ENCODE results near the gene TPCN2.
"Not testable (repeated sequence)": the region's sequence is repeated elsewhere in the genome, so short reads cannot be mapped to it uniquely, and the experiment has no call there.

TPCN2 gene

DNA sequence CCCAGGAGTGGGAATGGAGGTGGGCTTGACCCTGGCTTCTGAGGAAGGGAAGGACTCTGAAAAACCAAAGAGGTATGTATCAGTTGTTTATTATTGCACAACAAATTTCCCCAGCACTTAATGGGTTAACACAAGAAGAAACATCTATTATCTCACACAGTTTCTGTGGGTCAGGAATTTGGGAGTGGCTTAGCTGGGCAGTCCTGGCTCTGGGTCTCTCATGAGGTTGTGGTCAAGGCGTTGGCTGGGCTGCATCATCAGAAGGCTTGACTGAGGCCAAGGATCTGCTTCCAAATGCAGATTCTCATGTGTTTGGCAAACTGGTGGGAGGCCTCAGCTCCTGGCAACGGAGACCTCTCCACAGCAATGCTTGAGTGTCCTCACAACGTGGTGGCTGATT is 89.5 kb downstream of the TPCN2 start:
- Histone ChIP-seq H3K27ac (ENCODE audit: low read depth, low read length) (no peak overlapping the region), H3K36me3 (ENCODE audit: control insufficient read depth in 5 of 5, insufficient read depth in 5 of 5, low read length in 5 of 5) (peaks cover 0 to 4% (median 0%) of the 10 kb centered on the region in 5 donors), H3K4me1 (ENCODE audit: control insufficient read depth in 5 of 5, insufficient read depth in 5 of 5, low read length in 5 of 5) (no peaks in the 10 kb centered on the region), H3K27me3 (ENCODE audit: control insufficient read depth in 5 of 5, insufficient read depth in 4 of 5, low read length in 5 of 5) (no peaks in the 10 kb centered on the region), H3K9me3 (ENCODE audit: control insufficient read depth in 5 of 5, low read length in 5 of 5) (peaks cover 0 to 7% (median 2%) of the 10 kb centered on the region in 5 donors), H3K4me3 (ENCODE audit: low read depth in 1 of 5, low read length in 5 of 5) (no peak overlapping the region), H3K9ac (ENCODE audit: low read length in 5 of 5) (no peak overlapping the region)

DNA sequence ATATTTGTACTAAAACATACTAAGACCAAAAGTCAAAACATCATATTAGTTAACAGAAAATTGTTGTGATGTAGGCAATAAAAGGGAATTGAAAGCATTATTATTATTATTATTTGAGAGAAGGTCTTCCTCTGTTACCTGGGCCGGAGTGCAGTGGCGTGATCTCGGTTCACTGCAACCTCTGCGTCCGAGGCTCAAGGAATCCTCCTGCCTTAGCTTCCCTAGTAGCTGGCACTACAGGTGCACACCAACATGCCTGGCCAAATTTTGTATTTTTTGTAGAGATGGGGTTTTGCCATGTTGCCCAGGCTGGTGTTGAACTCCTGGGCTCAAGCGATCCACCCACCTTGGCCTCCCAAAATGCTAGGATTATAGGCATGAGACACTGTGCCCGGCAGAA is 91.4 kb downstream of the TPCN2 start:
- H3K36me3 ChIP-seq (ENCODE audit: control insufficient read depth in 5 of 5, insufficient read depth in 5 of 5, low read length in 5 of 5); H3K9me3 ChIP-seq (ENCODE audit: control insufficient read depth in 5 of 5, low read length in 5 of 5); H3K4me1 ChIP-seq (ENCODE audit: control insufficient read depth in 5 of 5, insufficient read depth in 5 of 5, low read length in 5 of 5); H3K9ac ChIP-seq (ENCODE audit: low read length in 5 of 5); H3K27ac ChIP-seq (ENCODE audit: low read depth, low read length); H3K27me3 ChIP-seq (ENCODE audit: control insufficient read depth in 5 of 5, insufficient read depth in 4 of 5, low read length in 5 of 5); H3K4me3 ChIP-seq (ENCODE audit: low read depth in 1 of 5, low read length in 5 of 5): not testable (repeated sequence)

DNA sequence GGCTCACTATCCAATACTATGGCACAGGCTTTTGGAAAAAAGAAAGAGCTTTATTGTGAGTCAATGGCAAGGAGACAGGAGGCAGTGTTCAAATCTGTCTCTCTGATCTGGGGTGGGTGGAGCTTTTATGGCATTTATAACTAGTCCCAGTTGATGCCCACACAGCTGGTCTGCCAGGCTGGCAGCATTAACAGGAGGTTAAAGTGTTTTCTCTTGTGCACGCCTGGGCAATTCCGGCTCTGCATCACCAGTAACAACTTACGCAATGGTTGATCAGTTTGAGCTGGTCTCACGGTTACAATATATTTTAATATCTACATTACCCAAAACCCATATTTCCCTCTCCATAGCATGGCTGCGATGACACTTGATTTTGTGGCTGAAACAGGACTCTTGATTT is 91.9 kb downstream of the TPCN2 start:
- H3K9ac ChIP-seq (ENCODE audit: low read length in 5 of 5): no peak overlapping the region
- H3K4me3 ChIP-seq (ENCODE audit: low read depth in 1 of 5, low read length in 5 of 5): no peak overlapping the region
- no peak overlapping the region for H3K27ac ChIP-seq (ENCODE audit: low read depth, low read length)
- H3K4me1 ChIP-seq (ENCODE audit: control insufficient read depth in 5 of 5, insufficient read depth in 5 of 5, low read length in 5 of 5): peaks cover 0 to 8% (median 0%) of the 10 kb centered on the region in 5 donors
- no peaks in the 10 kb centered on the region for H3K27me3 ChIP-seq (ENCODE audit: control insufficient read depth in 5 of 5, insufficient read depth in 4 of 5, low read length in 5 of 5)
- H3K9me3 ChIP-seq (ENCODE audit: control insufficient read depth in 5 of 5, low read length in 5 of 5): peaks cover 0 to 4% (median 0%) of the 10 kb centered on the region in 5 donors
- H3K36me3 ChIP-seq (ENCODE audit: control insufficient read depth in 5 of 5, insufficient read depth in 5 of 5, low read length in 5 of 5): peaks cover 0 to 4% (median 0%) of the 10 kb centered on the region in 5 donors

DNA sequence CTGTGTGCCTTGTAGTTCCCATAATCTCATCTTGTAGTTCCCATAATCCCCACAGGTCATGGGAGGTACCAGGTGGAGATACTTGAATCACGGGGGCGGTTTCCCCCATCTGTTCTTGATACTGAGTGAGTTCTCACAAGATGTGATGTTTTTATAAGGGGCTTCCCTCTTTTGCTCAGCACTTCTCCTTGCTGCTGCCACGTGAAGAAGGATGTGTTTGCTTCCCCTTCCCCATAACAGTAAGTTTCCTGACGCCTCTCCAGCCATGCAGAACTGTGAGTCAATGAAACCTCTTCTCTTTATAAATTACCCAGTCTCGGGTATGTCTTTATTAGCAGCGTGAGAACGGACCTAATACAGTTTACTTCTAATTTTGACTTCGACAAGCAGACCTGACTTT is 93.0 kb downstream of the TPCN2 start:
- Histone ChIP-seq H3K36me3 (ENCODE audit: control insufficient read depth in 5 of 5, insufficient read depth in 5 of 5, low read length in 5 of 5) (peaks cover 0 to 4% (median 0%) of the 10 kb centered on the region in 5 donors), H3K9ac (ENCODE audit: low read length in 5 of 5) (no peak overlapping the region), H3K27me3 (ENCODE audit: control insufficient read depth in 5 of 5, insufficient read depth in 4 of 5, low read length in 5 of 5) (no peaks in the 10 kb centered on the region), H3K27ac (ENCODE audit: low read depth, low read length) (no peak overlapping the region), H3K4me3 (ENCODE audit: low read depth in 1 of 5, low read length in 5 of 5) (no peak overlapping the region), H3K9me3 (ENCODE audit: control insufficient read depth in 5 of 5, low read length in 5 of 5) (peaks cover 0 to 13% (median 6%) of the 10 kb centered on the region in 5 donors), H3K4me1 (ENCODE audit: control insufficient read depth in 5 of 5, insufficient read depth in 5 of 5, low read length in 5 of 5) (peaks cover 0 to 8% (median 0%) of the 10 kb centered on the region in 5 donors)

DNA sequence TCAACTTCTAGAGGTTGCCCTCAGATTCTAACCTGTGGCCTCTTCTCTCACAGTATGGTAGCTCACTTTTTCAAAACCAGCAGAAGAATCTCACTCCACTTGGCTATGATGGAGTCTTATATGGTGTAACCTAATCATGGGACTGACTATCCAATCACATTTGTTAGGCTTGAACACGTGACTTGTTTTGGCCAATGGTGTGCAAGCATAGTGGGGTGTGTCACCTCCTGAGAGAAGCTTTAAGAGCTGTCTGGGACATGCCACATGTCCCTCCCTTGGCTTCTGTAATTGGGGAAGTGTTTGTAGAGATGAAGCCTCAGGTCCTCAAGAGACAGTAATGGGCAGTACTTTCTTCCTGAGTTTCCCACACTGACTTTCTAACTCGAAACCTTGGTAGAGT is 94.2 kb downstream of the TPCN2 start:
- peaks cover 0 to 20% (median 11%) of the 10 kb centered on the region in 5 donors for H3K9me3 ChIP-seq (ENCODE audit: control insufficient read depth in 5 of 5, low read length in 5 of 5)

DNA sequence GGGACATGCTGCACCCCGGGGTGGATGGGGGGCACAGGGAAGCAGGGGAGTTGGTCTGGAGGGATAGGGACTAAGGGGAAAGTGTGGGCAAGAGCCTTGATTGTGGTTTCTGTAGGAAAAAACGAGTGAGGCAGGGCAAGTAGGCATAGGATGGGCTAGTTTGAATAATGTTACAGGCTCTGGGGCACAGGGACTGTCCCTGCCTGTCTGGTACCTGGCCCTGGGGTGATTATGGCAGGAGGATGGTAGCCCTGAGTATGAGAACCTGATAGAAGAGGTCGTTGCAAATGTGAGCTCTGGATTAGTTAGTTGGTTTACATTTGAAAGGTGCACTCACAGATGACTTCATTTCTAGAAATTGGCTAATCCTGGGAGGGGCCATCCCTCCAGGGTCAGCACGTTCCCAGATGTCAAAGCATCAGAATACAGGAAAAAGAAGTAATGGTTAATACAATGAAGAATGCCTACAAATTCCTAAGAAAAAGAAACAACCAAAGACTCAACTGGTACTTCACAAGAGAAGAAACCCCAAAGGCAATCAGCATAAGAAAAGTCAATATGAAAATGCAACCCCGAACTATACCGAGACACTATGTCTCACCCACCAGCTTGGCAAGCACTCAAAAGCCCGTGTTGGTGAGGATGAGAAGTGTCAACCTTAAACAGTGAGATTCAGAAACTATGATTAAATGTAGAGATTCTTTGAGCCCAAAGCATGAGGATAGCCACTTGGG is 95.8 kb downstream of the TPCN2 start:
- Histone ChIP-seq H3K4me1 (ENCODE audit: control insufficient read depth in 5 of 5, insufficient read depth in 5 of 5, low read length in 5 of 5) (peaks cover 0 to 8% (median 0%) of the 10 kb centered on the region in 5 donors), H3K27ac (ENCODE audit: low read depth, low read length) (no peak overlapping the region), H3K9ac (ENCODE audit: low read length in 5 of 5) (no peak overlapping the region), H3K4me3 (ENCODE audit: low read depth in 1 of 5, low read length in 5 of 5) (no peak overlapping the region), H3K36me3 (ENCODE audit: control insufficient read depth in 5 of 5, insufficient read depth in 5 of 5, low read length in 5 of 5) (no peaks in the 10 kb centered on the region), H3K27me3 (ENCODE audit: control insufficient read depth in 5 of 5, insufficient read depth in 4 of 5, low read length in 5 of 5) (peaks cover 0 to 3% (median 0%) of the 10 kb centered on the region in 5 donors), H3K9me3 (ENCODE audit: control insufficient read depth in 5 of 5, low read length in 5 of 5) (peaks cover 0 to 20% (median 11%) of the 10 kb centered on the region in 5 donors)

More for the DNA sequence above, 94.2 kb downstream of the TPCN2 start:
- peaks cover 0 to 4% (median 0%) of the 10 kb centered on the region in 5 donors for H3K36me3 ChIP-seq (ENCODE audit: control insufficient read depth in 5 of 5, insufficient read depth in 5 of 5, low read length in 5 of 5)
- H3K9ac ChIP-seq (ENCODE audit: low read length in 5 of 5): no peak overlapping the region
- H3K27me3 ChIP-seq (ENCODE audit: control insufficient read depth in 5 of 5, insufficient read depth in 4 of 5, low read length in 5 of 5): no peaks in the 10 kb centered on the region
- H3K4me3 ChIP-seq (ENCODE audit: low read depth in 1 of 5, low read length in 5 of 5): no peak overlapping the region
- peaks cover 0 to 8% (median 0%) of the 10 kb centered on the region in 5 donors for H3K4me1 ChIP-seq (ENCODE audit: control insufficient read depth in 5 of 5, insufficient read depth in 5 of 5, low read length in 5 of 5)
- no peak overlapping the region for H3K27ac ChIP-seq (ENCODE audit: low read depth, low read length)

DNA sequence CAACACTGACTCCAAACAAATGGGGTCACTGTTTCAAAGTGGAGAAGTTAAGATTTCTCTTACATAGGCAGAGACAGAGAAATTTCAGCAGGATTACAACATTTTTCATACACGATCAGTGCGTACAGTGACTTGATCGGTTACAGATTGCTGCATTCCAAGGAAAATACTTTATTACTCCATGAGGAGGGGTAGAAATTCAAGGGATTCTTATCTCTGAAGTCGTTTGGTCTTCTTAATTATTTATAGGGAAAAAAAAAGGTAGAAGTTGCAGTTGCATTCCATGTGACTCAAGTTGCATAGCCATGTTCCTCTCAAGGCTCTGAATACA is 96.3 kb downstream of the TPCN2 start:
- H3K27ac ChIP-seq (ENCODE audit: low read depth, low read length): no peak overlapping the region
- peaks cover 0 to 8% (median 0%) of the 10 kb centered on the region in 5 donors for H3K4me1 ChIP-seq (ENCODE audit: control insufficient read depth in 5 of 5, insufficient read depth in 5 of 5, low read length in 5 of 5)
- H3K27me3 ChIP-seq (ENCODE audit: control insufficient read depth in 5 of 5, insufficient read depth in 4 of 5, low read length in 5 of 5): peaks cover 0 to 3% (median 0%) of the 10 kb centered on the region in 5 donors
- H3K9ac ChIP-seq (ENCODE audit: low read length in 5 of 5): no peak overlapping the region
- no peak overlapping the region for H3K4me3 ChIP-seq (ENCODE audit: low read depth in 1 of 5, low read length in 5 of 5)
- H3K9me3 ChIP-seq (ENCODE audit: control insufficient read depth in 5 of 5, low read length in 5 of 5): peaks cover 0 to 20% (median 11%) of the 10 kb centered on the region in 5 donors
- no peaks in the 10 kb centered on the region for H3K36me3 ChIP-seq (ENCODE audit: control insufficient read depth in 5 of 5, insufficient read depth in 5 of 5, low read length in 5 of 5)

DNA sequence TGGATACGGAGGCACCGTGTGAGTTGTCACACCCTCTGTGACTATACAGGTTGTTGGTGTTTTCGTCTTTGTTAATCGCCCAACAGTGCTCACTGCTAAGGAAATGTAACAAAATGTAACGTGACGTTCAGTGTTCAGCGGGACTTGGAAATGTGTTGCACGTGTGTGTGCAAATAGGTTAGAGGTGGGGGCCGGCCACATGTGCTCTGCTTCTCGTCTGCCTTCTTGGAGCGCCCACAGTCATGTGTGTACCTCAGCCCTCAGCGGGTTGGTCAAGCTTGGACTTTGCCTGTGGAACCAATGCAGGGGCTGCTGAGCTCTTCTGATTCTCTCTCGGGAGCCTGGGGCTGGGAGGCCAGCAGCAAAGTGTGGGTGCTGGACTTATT is 99.6 kb downstream of the TPCN2 start:
- H3K4me1 ChIP-seq (ENCODE audit: control insufficient read depth in 5 of 5, insufficient read depth in 5 of 5, low read length in 5 of 5): peaks cover 0 to 8% (median 0%) of the 10 kb centered on the region in 5 donors
- H3K9ac ChIP-seq (ENCODE audit: low read length in 5 of 5): no peak overlapping the region
- no peak overlapping the region for H3K27ac ChIP-seq (ENCODE audit: low read depth, low read length)
- no peaks in the 10 kb centered on the region for H3K36me3 ChIP-seq (ENCODE audit: control insufficient read depth in 5 of 5, insufficient read depth in 5 of 5, low read length in 5 of 5)
- H3K9me3 ChIP-seq (ENCODE audit: control insufficient read depth in 5 of 5, low read length in 5 of 5): peaks cover 0 to 20% (median 11%) of the 10 kb centered on the region in 5 donors
- H3K27me3 ChIP-seq (ENCODE audit: control insufficient read depth in 5 of 5, insufficient read depth in 4 of 5, low read length in 5 of 5): peaks cover 0 to 3% (median 0%) of the 10 kb centered on the region in 5 donors
- H3K4me3 ChIP-seq (ENCODE audit: low read depth in 1 of 5, low read length in 5 of 5): no peak overlapping the region

DNA sequence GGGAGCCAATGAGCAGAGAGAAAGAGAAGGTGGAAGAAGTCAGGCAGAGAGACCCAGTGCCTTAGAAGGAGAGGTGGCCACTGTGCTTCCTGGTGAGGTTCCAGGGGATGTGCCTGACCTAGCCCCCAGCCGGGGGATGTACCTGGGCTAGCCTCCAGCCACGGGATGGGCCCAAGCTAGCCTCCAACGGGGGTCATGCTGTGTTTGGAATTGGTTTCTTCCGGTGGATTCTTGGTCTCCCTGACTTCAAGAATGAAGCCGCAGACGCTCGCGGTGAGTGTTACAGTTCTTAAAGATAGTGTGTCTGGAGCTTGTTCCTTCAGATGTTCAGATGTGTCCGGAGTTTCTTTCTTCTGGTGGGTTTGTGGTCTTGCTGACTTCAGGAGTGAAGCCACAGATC is 100.1 kb downstream of the TPCN2 start:
- Histone ChIP-seq H3K36me3 (ENCODE audit: control insufficient read depth in 5 of 5, insufficient read depth in 5 of 5, low read length in 5 of 5) (no peaks in the 10 kb centered on the region), H3K9ac (ENCODE audit: low read length in 5 of 5) (no peak overlapping the region)

DNA sequence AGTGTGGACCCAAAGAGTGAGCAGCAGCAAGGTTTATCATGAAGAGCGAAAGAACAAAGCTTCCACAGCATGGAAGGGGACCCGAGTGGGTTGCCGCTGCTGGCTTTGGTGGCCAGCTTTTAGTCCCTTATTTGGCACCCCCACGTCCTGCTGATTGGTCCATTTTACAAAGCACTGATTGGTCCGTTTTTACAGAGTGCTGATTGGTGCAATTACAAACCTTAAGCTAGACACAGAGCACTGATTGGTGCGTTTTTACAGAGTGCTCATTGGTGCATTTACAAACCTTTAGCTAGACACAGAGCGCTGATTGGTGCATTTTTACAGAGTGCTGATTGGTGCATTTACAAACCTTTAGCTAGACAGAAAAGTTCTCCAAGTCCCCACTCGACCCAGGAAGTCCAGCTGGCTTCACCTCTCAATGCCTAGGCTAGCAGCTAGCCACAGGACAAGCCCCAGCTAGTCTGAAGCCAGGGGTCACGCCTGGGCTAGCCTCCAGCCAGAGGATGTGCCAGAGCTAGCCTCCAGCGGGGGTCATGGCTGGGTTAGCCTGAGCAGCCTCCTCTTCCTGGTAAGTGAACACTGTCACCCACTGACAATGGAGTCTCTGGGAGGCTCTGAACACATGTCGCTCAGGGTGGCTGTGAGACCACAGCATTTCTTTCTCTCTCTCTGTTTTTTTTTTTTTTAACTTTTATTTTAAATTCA is 100.8 kb downstream of the TPCN2 start:
- H3K4me3 ChIP-seq (ENCODE audit: low read depth in 1 of 5, low read length in 5 of 5); H3K4me1 ChIP-seq (ENCODE audit: control insufficient read depth in 5 of 5, insufficient read depth in 5 of 5, low read length in 5 of 5); H3K27me3 ChIP-seq (ENCODE audit: control insufficient read depth in 5 of 5, insufficient read depth in 4 of 5, low read length in 5 of 5); H3K27ac ChIP-seq (ENCODE audit: low read depth, low read length); H3K36me3 ChIP-seq (ENCODE audit: control insufficient read depth in 5 of 5, insufficient read depth in 5 of 5, low read length in 5 of 5); H3K9ac ChIP-seq (ENCODE audit: low read length in 5 of 5): not testable (repeated sequence)
- peaks cover 0 to 20% (median 11%) of the 10 kb centered on the region in 5 donors for H3K9me3 ChIP-seq (ENCODE audit: control insufficient read depth in 5 of 5, low read length in 5 of 5)

More for the DNA sequence above, 100.1 kb downstream of the TPCN2 start:
- Histone ChIP-seq H3K27ac (ENCODE audit: low read depth, low read length) (no peak overlapping the region), H3K4me3 (ENCODE audit: low read depth in 1 of 5, low read length in 5 of 5) (no peak overlapping the region), H3K4me1 (ENCODE audit: control insufficient read depth in 5 of 5, insufficient read depth in 5 of 5, low read length in 5 of 5) (peaks cover 0 to 8% (median 0%) of the 10 kb centered on the region in 5 donors), H3K9me3 (ENCODE audit: control insufficient read depth in 5 of 5, low read length in 5 of 5) (peaks cover 0 to 20% (median 11%) of the 10 kb centered on the region in 5 donors), H3K27me3 (ENCODE audit: control insufficient read depth in 5 of 5, insufficient read depth in 4 of 5, low read length in 5 of 5) (peaks cover 0 to 5% (median 0%) of the 10 kb centered on the region in 5 donors)

All from subcutaneous abdominal adipose tissue (tissue), 5 donors.